ENCODE data around the gene ZBTB17. TPM values are rescaled to one million over a fixed set of nuclear protein-coding genes. Genes with fewer than 3 reads are reported as not detected.

The ZBTB17 gene
- total and polyA plus RNA-seq, 2 of the 8 experiments (the other 6 are each of a cell fraction or from before 2014, with no cell fraction given), result 24.7 to 36.2 TPM

DNA sequence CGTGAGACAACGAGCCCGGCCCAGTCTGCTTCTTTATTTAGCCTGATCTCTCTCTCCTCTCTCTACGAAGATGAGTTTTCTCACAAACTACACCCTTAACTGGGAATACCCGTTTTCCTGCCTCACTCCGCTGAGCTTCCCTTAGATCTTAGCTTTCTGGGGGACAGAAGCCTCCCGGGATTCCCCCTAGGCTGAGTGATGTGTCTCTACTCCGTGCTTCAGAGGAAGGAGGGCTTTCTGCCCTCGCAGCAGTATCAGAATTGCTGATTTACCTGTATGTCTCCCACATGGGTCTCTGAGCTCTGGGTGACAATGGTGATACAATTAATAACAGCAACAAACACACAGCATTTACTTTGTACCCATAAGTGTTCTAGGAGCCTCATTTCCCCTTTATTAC lies 1.0 kb downstream of the ZBTB17 start:
- ChIA-PET CTCF (ENCODE audit: partially characterized antibody) (interaction anchor here (0.9 to 5.7 kb wide), 12 partner anchors 10 to 183 kb away, joined by 3 to 53 read pairs (median 6); no protein-coding TSS in a partner anchor), POLR2A (ENCODE audit: partially characterized antibody) (interaction anchor here (1.0 to 2.5 kb wide), 5 partner anchors 13 to 159 kb away, joined by 3 to 10 read pairs (median 3); partner anchors contain the start of gene SPEN)
- Histone ChIP-seq H3K27ac (ENCODE audit: low read depth, low read length) (no peak overlapping the region), H2AFZ (ENCODE audit: low read length) (no peak overlapping the region), H3K4me2 (ENCODE audit: insufficient read depth in 1 of 2, low read depth in 2 of 2, low read length in 2 of 2) (peak overlapping the region; percentile 69 to 84), H3K4me3 (ENCODE audit: extremely low read depth in 1 of 4, insufficient read depth in 2 of 4, low read depth in 3 of 4, low read length in 4 of 4) (peak overlapping the region; percentile 70 to 87 (median 80)), H2BK120ac (replicated peaks; ENCODE audit: low read depth, low read length) (no peak overlapping the region), H2AK5ac (ENCODE audit: low read depth, low read length) (no peak overlapping the region), H3K23ac (ENCODE audit: insufficient read length) (no peak overlapping the region), H3K9ac (replicated peaks in 1 of 4; ENCODE audit: extremely low read depth in 1 of 4, low read depth in 3 of 4, low read length in 3 of 4) (peak overlapping the region in 3 of 4 experiments; percentile 3 to 81 (median 20); a peak in 3 of 7 replicates), H3K4ac (replicated peaks; ENCODE audit: insufficient read length, low read depth, low read length) (no peak overlapping the region), H3K27me3 (replicated peaks in 1 of 4; ENCODE audit: control insufficient read depth in 3 of 4, extremely low read depth in 1 of 4, insufficient read depth in 3 of 4, low read length in 3 of 4) (no peaks in the 10 kb centered on the region), H4K91ac (replicated peaks; ENCODE audit: insufficient read length, low read length) (no peak overlapping the region), H3K18ac (ENCODE audit: extremely low read depth, low read length) (no peak overlapping the region), H2BK20ac (ENCODE audit: low read length) (no peak overlapping the region), H2BK5ac (ENCODE audit: low read depth, low read length) (no peak overlapping the region), H4K5ac (ENCODE audit: insufficient read length, low read depth, low read length) (no peak overlapping the region), H2BK15ac (ENCODE audit: low read length) (no peak overlapping the region), H3K4me1 (replicated peaks in 1 of 4; ENCODE audit: control insufficient read depth in 3 of 4, insufficient read depth in 4 of 4, low read length in 3 of 4) (peaks cover 0 to 4% (median 0%) of the 10 kb centered on the region in 4 experiments; a peak in 1 of 7 replicates), H3K23me2 (ENCODE audit: low read depth, low read length) (no peaks in the 10 kb centered on the region), H3K79me1 (ENCODE audit: low read depth, low read length) (peaks cover 6% of the 10 kb centered on the region; the same call in 1 of the 2 replicates), H3K56ac (replicated peaks; ENCODE audit: insufficient read length, low read depth, low read length) (no peak overlapping the region), H3K36me3 (ENCODE audit: control insufficient read depth in 2 of 4, insufficient read depth in 4 of 4, low read length in 3 of 4) (peaks cover 0 to 4% (median 3%) of the 10 kb centered on the region in 4 experiments; a peak in 4 of 8 replicates), H4K8ac (ENCODE audit: extremely low read depth, insufficient read depth, low read length) (no peak overlapping the region), H3K79me2 (ENCODE audit: control insufficient read depth in 1 of 2, insufficient read depth in 2 of 2, low read length in 2 of 2) (peaks cover 0 to 12% of the 10 kb centered on the region in 2 experiments; a peak in 2 of 4 replicates), H4K20me1 (replicated peaks in 1 of 2; ENCODE audit: control insufficient read depth in 1 of 2, insufficient read depth in 2 of 2, low read length in 2 of 2) (peaks cover 0 to 3% of the 10 kb centered on the region in 2 experiments), H2BK12ac (ENCODE audit: low read depth, low read length) (no peak overlapping the region), H3K14ac (ENCODE audit: insufficient read length) (no peak overlapping the region), H3K9me3 (ENCODE audit: insufficient read depth in 2 of 2, low read depth in 1 of 2, low read length in 1 of 2) (peaks cover under 1 to 1% of the 10 kb centered on the region in 2 experiments; a peak in 1 of 4 replicates)
- DNase-seq (ENCODE audit: low read depth in 1 of 2, low spot score in 2 of 2), result no peak
- no peak for FAIRE-seq
- WGBS, 2 experiments (ENCODE audit: extremely low coverage in 1 of 2, insufficient coverage in 1 of 2, insufficient read length in 1 of 2, insufficient replicate concordance in 2 of 2, low coverage in 1 of 2, low lambda C conversion rate in 2 of 2, missing lambda C conversion rate in 1 of 2), result 77% methylated on average over 9 of the region's 9 CpGs; no CpG with 5 or more reads in 1 of the 2 experiments
- TF ChIP-seq RBBP5 (IDR thresholded peaks at IDR 0.05; ENCODE audit: borderline replicate concordance, low read depth, low read length) (no peak), CTBP2 (IDR thresholded peaks at IDR 0.05; ENCODE audit: borderline replicate concordance, insufficient read depth, insufficient read length, low read length) (no peak), ASH2L (IDR thresholded peaks at IDR 0.05; ENCODE audit: low read length) (no peak), RNF2 (IDR thresholded peaks at IDR 0.05; ENCODE audit: borderline replicate concordance, low read depth, low read length, missing control alignments, poor library complexity, severe bottlenecking) (no peak), CEBPB (IDR thresholded peaks at IDR 0.05; ENCODE audit: low read depth, low read length) (no peak), SAP30 (IDR thresholded peaks at IDR 0.05; ENCODE audit: insufficient read depth, insufficient replicate concordance, low read length) (no peak), RFX5 (IDR thresholded peaks at IDR 0.05; ENCODE audit: borderline replicate concordance, low read depth, low read length) (no peak), EP300 (IDR thresholded peaks at IDR 0.05; ENCODE audit: borderline replicate concordance in 1 of 2, low read depth in 2 of 2, low read length in 2 of 2) (no peak), FOSL1 (IDR thresholded peaks at IDR 0.05; ENCODE audit: insufficient read depth, low read depth, low read length) (no peak), BACH1 (IDR thresholded peaks at IDR 0.05; ENCODE audit: low read length) (no peak), HDAC2 (IDR thresholded peaks at IDR 0.05; ENCODE audit: borderline replicate concordance in 1 of 2, low read depth in 2 of 2, low read length in 2 of 2) (no peak), TEAD4 (IDR thresholded peaks at IDR 0.05; ENCODE audit: low read depth, low read length) (no peak)

All from H1 (cell line).